ENCODE data around the gene LAMC1. TPM values are rescaled to one million over a fixed set of nuclear protein-coding genes. Genes with fewer than 3 reads are reported as not detected.

Gene LAMC1
- total RNA-seq, 2 donors from 2014 or later, result 60.7 to 96.6 TPM

GRCh38 chr1:183093786-183094298 lies 70.6 kb downstream of the LAMC1 start:
- Histone ChIP-seq H3K27ac (no peak overlapping the region), H3K9me3 (no peaks in the 10 kb centered on the region), H3K4me1 (peaks cover 61% of the 10 kb centered on the region), H3K4me3 (no peak overlapping the region), H3K27me3 (no peaks in the 10 kb centered on the region), H3K36me3 (replicated peaks in 1 of 2; ENCODE audit: insufficient read depth in 1 of 2, low read depth in 2 of 2) (no peaks in the 10 kb centered on the region)
- TF ChIP-seq POLR2A (IDR thresholded peaks at IDR 0.05), result no peak
- no peak for TF ChIP-seq CTCF (IDR thresholded peaks at IDR 0.05)
- intact Hi-C loops (cut with DNase I), result no loop called here
- DNase-seq (no peak), ATAC-seq (no peak)
- 95 to 100% methylated on average over 1 of the region's 1 CpG for WGBS, 2 donors

- intact Hi-C loops (cut with DNase I), result no loop called here
- 45 to 73% methylated on average over 2 of the region's 2 CpGs for WGBS, 2 donors
- no peak overlapping the region for H3K4me3 ChIP-seq
- DNase-seq (no peak), ATAC-seq (no peak)
- TF ChIP-seq POLR2A (IDR thresholded peaks at IDR 0.05) (no peak), CTCF (IDR thresholded peaks at IDR 0.05) (no peak)
- no peaks in the 10 kb centered on the region for H3K9me3 ChIP-seq
- H3K27me3 ChIP-seq, result no peaks in the 10 kb centered on the region
- H3K27ac ChIP-seq, result no peak overlapping the region
- peaks cover 56% of the 10 kb centered on the region for H3K4me1 ChIP-seq
- no peaks in the 10 kb centered on the region for H3K36me3 ChIP-seq (replicated peaks in 1 of 2; ENCODE audit: insufficient read depth in 1 of 2, low read depth in 2 of 2)
Observed at GRCh38 chr1:183094351-183094750, 71.1 kb downstream of the LAMC1 start.

GRCh38 chr1:183096351-183096750 lies 73.1 kb downstream of the LAMC1 start:
- no peak for DNase-seq
- no peak overlapping the region for H3K4me3 ChIP-seq
- no peak overlapping the region for H3K27ac ChIP-seq
- no peaks in the 10 kb centered on the region for H3K27me3 ChIP-seq
- H3K36me3 ChIP-seq (replicated peaks in 1 of 2; ENCODE audit: insufficient read depth in 1 of 2, low read depth in 2 of 2), result no peaks in the 10 kb centered on the region
- no peaks in the 10 kb centered on the region for H3K9me3 ChIP-seq
- no peak for ATAC-seq
- WGBS, 2 donors, result 91% methylated on average over 2 of the region's 2 CpGs
- TF ChIP-seq CTCF (IDR thresholded peaks at IDR 0.05), result no peak
- no peak for TF ChIP-seq POLR2A (IDR thresholded peaks at IDR 0.05)
- intact Hi-C loops (cut with DNase I), result no loop called here
- peaks cover 38% of the 10 kb centered on the region for H3K4me1 ChIP-seq

DNA sequence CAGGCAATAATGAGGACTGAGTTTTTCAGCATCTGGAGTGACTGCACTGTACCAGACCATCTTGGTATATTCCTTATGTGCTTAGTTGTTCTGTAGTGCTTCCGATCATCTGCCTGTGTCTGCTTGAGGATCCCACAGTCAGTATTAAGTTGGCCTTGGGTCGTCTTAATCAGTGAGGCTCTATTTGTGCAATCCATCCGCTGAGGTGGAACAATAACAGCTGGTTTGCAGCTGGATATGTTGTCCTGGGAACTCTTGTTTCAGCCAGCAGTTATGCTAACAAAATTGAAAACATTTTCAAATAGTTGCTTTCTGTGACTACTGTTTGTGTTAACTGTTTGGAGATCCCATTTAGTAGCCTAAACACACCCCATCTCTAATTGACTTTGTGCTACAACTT lies 73.7 kb downstream of the LAMC1 start:
- DNase-seq (peak in 3 of 4 donors; percentile 18 to 56 (median 48)), ATAC-seq (peak; percentile 49)
- Histone ChIP-seq H3K4me3 (no peak overlapping the region), H3K9me3 (no peaks in the 10 kb centered on the region), H3K4me1 (peaks cover 38% of the 10 kb centered on the region), H3K27ac (peak overlapping the region in 1 of 4 donors; percentile 29), H3K27me3 (no peaks in the 10 kb centered on the region), H3K36me3 (replicated peaks in 1 of 2; ENCODE audit: insufficient read depth in 1 of 2, low read depth in 2 of 2) (no peaks in the 10 kb centered on the region)
- 18 to 28% methylated on average over 3 of the region's 3 CpGs for WGBS, 2 donors
- intact Hi-C loops (cut with DNase I), result no loop called here
- TF ChIP-seq CTCF (IDR thresholded peaks at IDR 0.05) (no peak), POLR2A (IDR thresholded peaks at IDR 0.05) (no peak)

GRCh38 chr1:183097438-183098051 lies 74.3 kb downstream of the LAMC1 start:
- no peak overlapping the region for H3K4me3 ChIP-seq
- intact Hi-C loops (cut with DNase I), result no loop called here
- 53 to 57% methylated on average over 3 of the region's 3 CpGs for WGBS, 2 donors
- TF ChIP-seq CTCF (IDR thresholded peaks at IDR 0.05), result no peak
- no peak for TF ChIP-seq POLR2A (IDR thresholded peaks at IDR 0.05)
- H3K36me3 ChIP-seq (replicated peaks in 1 of 2; ENCODE audit: insufficient read depth in 1 of 2, low read depth in 2 of 2), result no peaks in the 10 kb centered on the region
- H3K4me1 ChIP-seq, result peaks cover 38% of the 10 kb centered on the region
- H3K9me3 ChIP-seq, result no peaks in the 10 kb centered on the region
- no peaks in the 10 kb centered on the region for H3K27me3 ChIP-seq
- DNase-seq (no peak), ATAC-seq (no peak)
- peak overlapping the region in 1 of 4 donors; percentile 29 for H3K27ac ChIP-seq

Measured in body of pancreas (tissue), 4 donors.